Measurements from ENCODE around the gene UCK2. TPM values are rescaled to one million over a fixed set of nuclear protein-coding genes. Genes with fewer than 3 reads are reported as not detected.

UCK2 gene
- total and polyA plus RNA-seq, 2 donors (not counting 3 experiments of a cell fraction or from before 2014, with no cell fraction given) = 62.3 to 74.7 TPM

DNA sequence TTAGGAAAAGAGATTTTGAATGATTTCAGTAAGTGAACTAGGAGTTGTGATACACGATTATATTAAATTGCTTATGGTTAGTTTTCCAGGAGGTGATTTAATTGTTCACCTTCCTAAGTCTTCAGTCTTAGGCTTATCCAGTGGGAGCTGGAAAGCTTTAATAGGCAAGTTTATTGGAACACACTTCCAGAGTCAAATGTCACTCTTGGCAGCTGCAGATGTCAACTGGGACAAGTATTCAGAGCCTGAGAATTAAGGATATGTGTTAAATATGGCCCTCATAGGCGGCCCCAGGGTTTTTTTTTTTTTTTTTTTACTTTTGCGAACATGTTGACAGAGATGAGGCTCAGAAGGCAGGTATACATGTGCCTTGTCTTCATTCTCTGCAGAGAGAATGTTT lies 29.2 kb downstream of the UCK2 start:
- no peaks in the 10 kb centered on the region for H3K9me1 ChIP-seq (replicated peaks; ENCODE audit: control insufficient read depth, extremely low read depth, insufficient read depth, low read length)
- H3K4me2 ChIP-seq (ENCODE audit: insufficient read depth, low read length) = no peak overlapping the region
- H3K9me3 ChIP-seq (replicated peaks; ENCODE audit: control insufficient read depth, insufficient read depth, low read length) = no peaks in the 10 kb centered on the region
- ChIA-PET POLR2A (no interaction called here), CTCF (interaction anchor here (0.7 to 1.6 kb wide), 4 partner anchors 12 to 28 kb away, joined by 3 to 4 read pairs (median 4); no protein-coding TSS in a partner anchor)
- no peaks in the 10 kb centered on the region for H3K4me1 ChIP-seq (ENCODE audit: control insufficient read depth, extremely low read depth, insufficient read depth, low read length)
- no peaks in the 10 kb centered on the region for H3K36me3 ChIP-seq (ENCODE audit: control insufficient read depth in 2 of 2, extremely low read depth in 1 of 2, insufficient read depth in 2 of 2, low read length in 2 of 2)
- BruUV-seq (replicated peaks) = no TSS peak
- no peak overlapping the region for H3K27ac ChIP-seq (ENCODE audit: insufficient read depth, low read depth, low read length)
- H2AFZ ChIP-seq (ENCODE audit: low read depth, low read length) = no peak overlapping the region
- no peaks in the 10 kb centered on the region for H3K27me3 ChIP-seq (ENCODE audit: control insufficient read depth in 2 of 2, insufficient read depth in 2 of 2, low read length in 2 of 2)
- dilution Hi-C loops (cut with MboI; ENCODE audit: extremely low pct_ligation_motif_present, low sequenced_read_pairs) = no loop called here
- H3K9ac ChIP-seq (replicated peaks; ENCODE audit: extremely low read depth, insufficient read depth, low read length) = no peak overlapping the region
- no peak for FAIRE-seq
- intact Hi-C loops (cut with micrococcal nuclease) = no loop called here
- H3K79me2 ChIP-seq (ENCODE audit: control insufficient read depth, insufficient read depth, low read length) = peaks cover 93% of the 10 kb centered on the region
- peaks cover 3% of the 10 kb centered on the region for H4K20me1 ChIP-seq (replicated peaks; ENCODE audit: control insufficient read depth, extremely low read depth, insufficient read depth, low read length)
- H3K4me3 ChIP-seq (replicated peaks in 1 of 3; ENCODE audit: insufficient read depth in 1 of 3, low read depth in 1 of 3, low read length in 3 of 3) = no peak overlapping the region
- TF ChIP-seq CTCF (IDR thresholded peaks at IDR 0.05; ENCODE audit: extremely low read depth in 1 of 2, insufficient read depth in 1 of 2, low read depth in 1 of 2, low read length in 2 of 2) (no peak), EZH2 (IDR thresholded peaks at IDR 0.05; ENCODE audit: borderline replicate concordance, low read depth, low read length, severe bottlenecking) (no peak), POLR2A (IDR thresholded peaks at IDR 0.05; ENCODE audit: low read depth, low read length) (no peak)
- DNase-seq (ENCODE audit: low read depth, low spot score) = no peak

DNA sequence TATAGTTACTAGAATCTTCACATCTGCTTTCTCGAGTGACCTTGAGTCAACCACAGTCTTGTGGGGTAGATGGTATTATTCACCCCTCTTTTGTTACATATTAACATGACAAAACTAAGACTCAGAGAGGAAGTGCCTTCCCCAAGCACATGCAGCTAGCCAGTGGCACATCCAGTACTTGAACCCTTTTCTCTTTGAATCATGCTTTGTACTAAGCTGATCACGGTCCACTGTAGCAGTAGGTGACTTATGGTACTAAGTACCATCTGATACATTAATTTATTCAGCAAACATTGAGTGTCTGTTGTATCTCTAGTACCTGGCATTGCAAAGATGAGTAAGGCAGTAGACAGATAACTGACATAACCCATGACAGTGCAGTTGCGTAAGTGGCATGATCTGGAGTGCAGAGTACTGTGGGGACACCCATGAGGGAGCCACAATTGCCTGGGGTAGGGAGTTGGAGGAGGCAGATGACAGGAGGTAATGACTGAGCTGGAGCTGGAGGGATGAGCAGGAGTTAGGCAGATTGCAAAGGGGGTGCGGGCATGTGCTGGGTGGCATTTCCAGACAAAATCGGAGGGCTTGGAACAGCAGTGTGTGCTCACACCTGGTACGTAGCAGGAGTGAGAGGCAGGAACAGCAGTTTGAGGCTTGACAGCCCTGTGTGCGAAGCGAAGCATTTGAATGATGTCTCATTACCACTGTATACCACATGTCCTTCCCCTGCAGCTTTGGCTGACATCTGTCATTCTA lies 29.8 kb downstream of the UCK2 start:
- Histone ChIP-seq H2AFZ (ENCODE audit: low read depth, low read length) (no peak overlapping the region), H3K36me3 (ENCODE audit: control insufficient read depth in 2 of 2, extremely low read depth in 1 of 2, insufficient read depth in 2 of 2, low read length in 2 of 2) (no peaks in the 10 kb centered on the region), H3K4me1 (ENCODE audit: control insufficient read depth, extremely low read depth, insufficient read depth, low read length) (no peaks in the 10 kb centered on the region), H3K4me2 (ENCODE audit: insufficient read depth, low read length) (no peak overlapping the region), H3K4me3 (replicated peaks in 1 of 3; ENCODE audit: insufficient read depth in 1 of 3, low read depth in 1 of 3, low read length in 3 of 3) (no peak overlapping the region), H3K9me3 (replicated peaks; ENCODE audit: control insufficient read depth, insufficient read depth, low read length) (no peaks in the 10 kb centered on the region), H3K9me1 (replicated peaks; ENCODE audit: control insufficient read depth, extremely low read depth, insufficient read depth, low read length) (no peaks in the 10 kb centered on the region), H3K27ac (ENCODE audit: insufficient read depth, low read depth, low read length) (no peak overlapping the region), H3K79me2 (ENCODE audit: control insufficient read depth, insufficient read depth, low read length) (peaks cover 95% of the 10 kb centered on the region), H3K27me3 (ENCODE audit: control insufficient read depth in 2 of 2, insufficient read depth in 2 of 2, low read length in 2 of 2) (no peaks in the 10 kb centered on the region), H4K20me1 (replicated peaks; ENCODE audit: control insufficient read depth, extremely low read depth, insufficient read depth, low read length) (peaks cover 3% of the 10 kb centered on the region), H3K9ac (replicated peaks; ENCODE audit: extremely low read depth, insufficient read depth, low read length) (no peak overlapping the region)
- FAIRE-seq (no peak), DNase-seq (ENCODE audit: low read depth, low spot score) (no peak)
- intact Hi-C loops (cut with micrococcal nuclease) (no loop called here), dilution Hi-C loops (cut with MboI; ENCODE audit: extremely low pct_ligation_motif_present, low sequenced_read_pairs) (no loop called here)
- TF ChIP-seq FOS (IDR thresholded peaks at IDR 0.05; ENCODE audit: borderline replicate concordance, insufficient read depth, low read length) (no peak), EZH2 (IDR thresholded peaks at IDR 0.05; ENCODE audit: borderline replicate concordance, low read depth, low read length, severe bottlenecking) (no peak), CTCF (IDR thresholded peaks at IDR 0.05; ENCODE audit: extremely low read depth in 1 of 2, insufficient read depth in 1 of 2, low read depth in 1 of 2, low read length in 2 of 2) (no peak), JUN (IDR thresholded peaks at IDR 0.05; ENCODE audit: borderline replicate concordance, insufficient read depth, insufficient read length, low read depth) (no peak), MYC (IDR thresholded peaks at IDR 0.05; ENCODE audit: low read depth, low read length) (no peak), POLR2A (IDR thresholded peaks at IDR 0.05; ENCODE audit: low read depth, low read length) (no peak), MAX (IDR thresholded peaks at IDR 0.05; ENCODE audit: insufficient read depth, insufficient read length) (no peak), POLR2AphosphoS5 (IDR thresholded peaks at IDR 0.05; ENCODE audit: insufficient read depth, low read depth, low read length) (no peak), GATA2 (IDR thresholded peaks at IDR 0.05; ENCODE audit: insufficient read depth, insufficient read length, low read depth, low read length) (no peak)
- ChIA-PET POLR2A (no interaction called here), CTCF (interaction anchor here (1.6 kb wide), 1 partner anchor 25 kb away, joined by 4 read pairs; no protein-coding TSS in a partner anchor)
- BruUV-seq (replicated peaks) = no TSS peak
